AG10803 (cell line): Measurements from ENCODE around the gene CDC6.

Source experiments
- DNase-seq: peaks from one replicate; pipeline ENCODE4 v3.0.0; 2010; ENCODE audit warnings: low read depth
- H3K4me3 ChIP-seq: 2 replicates; pipeline ENCODE4 v1.5.1; 2011; ENCODE audit warnings: mild to moderate bottlenecking, low read length, control low read depth
- TF ChIP-seq, protein P1 (sequence below): conservative IDR thresholded peaks from 2 replicates; pipeline ENCODE4 v1.5.1; 2011; ENCODE audit warnings: mild to moderate bottlenecking, low read length, control low read depth, inconsistent platforms

Gene CDC6

DNA sequence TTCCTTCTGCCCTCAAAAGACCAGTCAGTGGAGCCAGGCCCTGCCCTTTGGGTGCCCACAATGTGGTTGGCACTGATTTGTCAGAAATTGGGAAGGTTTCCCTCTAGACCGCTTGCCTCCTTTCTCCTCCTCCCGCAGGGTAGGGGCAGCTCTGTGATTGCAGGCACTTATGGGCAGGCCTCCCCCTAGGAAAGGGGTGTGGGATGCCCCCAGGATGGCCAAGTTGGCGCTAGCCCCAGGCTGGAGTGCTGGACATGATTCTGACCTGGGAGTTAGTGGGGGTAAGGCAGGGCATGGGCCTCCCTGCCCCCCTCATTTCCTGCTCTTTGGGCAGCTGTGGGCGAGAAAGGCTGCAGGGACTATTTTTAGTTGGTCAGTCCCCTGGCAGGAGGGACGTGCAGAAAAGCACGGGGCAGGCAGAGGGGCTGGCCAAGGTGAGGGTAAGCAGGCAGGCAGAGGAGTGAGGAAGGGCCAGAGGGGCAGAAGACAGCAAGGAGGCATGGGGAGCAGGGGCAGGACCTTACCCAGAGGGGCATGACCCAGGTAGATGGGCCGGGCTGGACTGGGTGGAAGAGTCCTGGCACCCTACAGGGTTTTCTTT, 24.6 kb downstream of the CDC6 start:
- H3K4me3 ChIP-seq, result no peak overlapping the region
- TF ChIP-seq, protein P1, sequence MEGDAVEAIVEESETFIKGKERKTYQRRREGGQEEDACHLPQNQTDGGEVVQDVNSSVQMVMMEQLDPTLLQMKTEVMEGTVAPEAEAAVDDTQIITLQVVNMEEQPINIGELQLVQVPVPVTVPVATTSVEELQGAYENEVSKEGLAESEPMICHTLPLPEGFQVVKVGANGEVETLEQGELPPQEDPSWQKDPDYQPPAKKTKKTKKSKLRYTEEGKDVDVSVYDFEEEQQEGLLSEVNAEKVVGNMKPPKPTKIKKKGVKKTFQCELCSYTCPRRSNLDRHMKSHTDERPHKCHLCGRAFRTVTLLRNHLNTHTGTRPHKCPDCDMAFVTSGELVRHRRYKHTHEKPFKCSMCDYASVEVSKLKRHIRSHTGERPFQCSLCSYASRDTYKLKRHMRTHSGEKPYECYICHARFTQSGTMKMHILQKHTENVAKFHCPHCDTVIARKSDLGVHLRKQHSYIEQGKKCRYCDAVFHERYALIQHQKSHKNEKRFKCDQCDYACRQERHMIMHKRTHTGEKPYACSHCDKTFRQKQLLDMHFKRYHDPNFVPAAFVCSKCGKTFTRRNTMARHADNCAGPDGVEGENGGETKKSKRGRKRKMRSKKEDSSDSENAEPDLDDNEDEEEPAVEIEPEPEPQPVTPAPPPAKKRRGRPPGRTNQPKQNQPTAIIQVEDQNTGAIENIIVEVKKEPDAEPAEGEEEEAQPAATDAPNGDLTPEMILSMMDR, result no peak
- DNase-seq, result no peak

DNA sequence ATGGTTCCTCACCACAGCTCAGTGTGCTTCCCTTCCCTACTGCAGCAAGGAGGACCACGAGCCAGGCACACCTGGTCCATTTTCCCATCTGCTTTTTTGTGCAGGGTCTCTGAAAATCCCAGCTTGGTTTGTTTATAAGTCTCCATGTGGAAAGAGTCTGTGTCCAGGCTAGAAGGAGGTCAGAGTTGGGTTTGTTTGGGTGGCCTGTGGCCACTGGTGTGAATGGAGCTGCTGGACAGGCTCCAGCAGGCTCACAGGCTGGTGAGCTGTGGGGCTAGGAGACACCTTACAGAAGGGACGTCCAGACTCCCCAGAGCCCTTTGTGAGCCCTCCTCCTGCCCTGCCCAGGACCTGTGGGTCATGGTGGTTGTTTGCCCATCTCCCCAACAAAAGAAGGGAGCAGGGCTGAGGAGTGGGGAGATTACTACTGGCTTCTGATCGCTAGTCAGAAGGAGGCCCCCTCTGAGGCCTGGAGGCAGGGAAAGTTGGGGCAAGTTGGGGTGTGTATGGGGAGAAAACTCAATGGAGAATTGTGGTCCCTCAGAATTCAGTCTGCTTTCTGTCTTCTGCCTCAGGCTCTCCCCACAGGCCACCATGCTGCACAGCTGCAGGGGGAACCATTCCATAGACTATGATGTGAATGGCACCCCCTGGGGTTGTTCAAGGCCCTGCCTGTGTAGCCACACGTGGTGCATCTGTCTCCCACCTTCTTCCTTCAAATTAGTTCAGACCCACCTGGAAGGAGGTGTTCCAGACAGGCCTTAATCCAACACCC, 25.4 kb downstream of the CDC6 start:
- no peak overlapping the region for H3K4me3 ChIP-seq

DNA sequence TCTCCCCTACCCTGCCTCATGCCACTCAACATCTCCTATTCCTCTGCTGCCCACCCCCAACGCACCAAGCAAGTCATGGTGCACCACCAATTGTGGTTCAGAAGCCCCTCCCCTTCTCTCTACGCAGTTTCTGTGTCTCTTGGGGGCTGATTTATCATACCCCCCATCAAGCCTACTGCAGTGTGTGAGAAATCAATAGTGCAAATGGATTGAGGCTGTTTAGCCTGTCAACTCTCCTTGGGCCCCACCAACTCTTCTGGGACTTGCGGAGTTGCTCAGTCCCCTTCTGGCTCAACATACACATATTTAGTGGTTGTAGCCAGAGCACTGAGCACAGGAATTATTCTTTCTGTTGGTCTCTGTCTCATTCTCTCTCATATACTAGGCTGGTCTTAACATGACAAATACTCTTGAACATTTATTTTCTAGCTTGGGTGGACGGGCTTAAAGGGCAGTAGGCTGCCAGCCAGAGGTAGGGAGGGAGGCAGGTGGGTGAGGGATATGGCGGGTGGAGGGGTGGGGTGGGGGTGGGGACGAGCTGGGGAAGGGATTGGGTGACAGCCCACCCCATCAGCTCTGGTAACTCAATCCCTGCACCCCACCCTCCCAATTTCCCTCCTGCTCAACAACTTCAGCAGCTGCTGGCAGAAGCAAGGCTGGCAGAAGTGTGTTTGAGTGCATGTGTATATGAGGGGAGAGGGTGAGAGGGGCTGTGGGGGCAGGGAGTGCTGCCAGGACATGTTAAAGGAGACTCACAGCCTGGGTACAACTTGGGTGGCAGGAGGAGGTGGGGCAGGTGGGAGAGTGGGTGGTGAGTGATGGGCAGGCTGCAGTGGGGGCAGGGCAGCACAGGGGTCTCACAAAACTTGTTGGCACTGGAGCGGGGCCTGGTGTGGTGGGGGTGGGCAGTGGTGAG, 26.2 kb downstream of the CDC6 start:
- TF ChIP-seq, protein P1, result no peak
- no peak overlapping the region for H3K4me3 ChIP-seq
- DNase-seq, result no peak

More for the DNA sequence above, 25.4 kb downstream of the CDC6 start:
- no peak for DNase-seq
- TF ChIP-seq, protein P1, result no peak

DNA sequence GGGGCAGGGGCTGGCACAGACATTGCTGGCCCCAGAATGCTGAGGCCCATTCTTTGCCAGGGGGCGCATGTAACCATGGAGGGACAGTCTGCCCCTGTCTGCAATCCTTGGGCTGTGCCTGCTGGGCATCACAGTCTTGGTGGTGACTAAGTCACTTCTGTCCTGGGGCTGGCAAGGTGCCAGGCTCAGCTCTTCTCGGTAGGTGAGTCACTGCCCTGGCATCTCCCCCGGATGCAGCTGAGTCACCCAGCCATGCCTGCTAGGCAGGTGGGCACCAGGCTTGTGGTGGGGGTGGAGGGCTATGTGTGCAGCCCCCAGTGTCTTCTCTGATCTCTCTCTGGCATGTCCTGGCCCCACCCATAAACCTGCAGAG, 26.9 kb downstream of the CDC6 start:
- TF ChIP-seq, protein P1, result peak; percentile 3; the same call in 1 of the 2 replicates
- no peak overlapping the region for H3K4me3 ChIP-seq
- DNase-seq, result peak; percentile 93

DNA sequence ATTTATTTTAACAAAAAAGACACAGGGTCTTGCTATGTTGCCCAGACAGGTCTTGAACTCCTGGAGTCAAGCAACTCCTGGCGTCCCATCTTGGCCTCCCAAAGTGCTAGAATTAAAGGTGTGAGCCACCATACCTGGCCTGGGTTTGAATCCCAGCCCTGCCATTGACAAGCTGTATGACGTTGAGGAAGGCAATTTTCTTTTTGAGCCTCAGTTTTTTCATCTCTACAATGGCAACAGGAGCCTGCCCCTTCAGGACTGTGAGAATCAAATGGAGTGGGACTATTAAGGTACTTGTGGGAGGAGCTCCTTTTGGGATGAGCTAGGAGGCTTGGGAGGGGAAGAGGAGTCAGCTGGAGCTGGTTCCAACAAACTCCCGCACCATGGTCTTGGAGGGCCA, 27.5 kb downstream of the CDC6 start:
- no peak overlapping the region for H3K4me3 ChIP-seq
- TF ChIP-seq, protein P1, result no peak
- no peak for DNase-seq

DNA sequence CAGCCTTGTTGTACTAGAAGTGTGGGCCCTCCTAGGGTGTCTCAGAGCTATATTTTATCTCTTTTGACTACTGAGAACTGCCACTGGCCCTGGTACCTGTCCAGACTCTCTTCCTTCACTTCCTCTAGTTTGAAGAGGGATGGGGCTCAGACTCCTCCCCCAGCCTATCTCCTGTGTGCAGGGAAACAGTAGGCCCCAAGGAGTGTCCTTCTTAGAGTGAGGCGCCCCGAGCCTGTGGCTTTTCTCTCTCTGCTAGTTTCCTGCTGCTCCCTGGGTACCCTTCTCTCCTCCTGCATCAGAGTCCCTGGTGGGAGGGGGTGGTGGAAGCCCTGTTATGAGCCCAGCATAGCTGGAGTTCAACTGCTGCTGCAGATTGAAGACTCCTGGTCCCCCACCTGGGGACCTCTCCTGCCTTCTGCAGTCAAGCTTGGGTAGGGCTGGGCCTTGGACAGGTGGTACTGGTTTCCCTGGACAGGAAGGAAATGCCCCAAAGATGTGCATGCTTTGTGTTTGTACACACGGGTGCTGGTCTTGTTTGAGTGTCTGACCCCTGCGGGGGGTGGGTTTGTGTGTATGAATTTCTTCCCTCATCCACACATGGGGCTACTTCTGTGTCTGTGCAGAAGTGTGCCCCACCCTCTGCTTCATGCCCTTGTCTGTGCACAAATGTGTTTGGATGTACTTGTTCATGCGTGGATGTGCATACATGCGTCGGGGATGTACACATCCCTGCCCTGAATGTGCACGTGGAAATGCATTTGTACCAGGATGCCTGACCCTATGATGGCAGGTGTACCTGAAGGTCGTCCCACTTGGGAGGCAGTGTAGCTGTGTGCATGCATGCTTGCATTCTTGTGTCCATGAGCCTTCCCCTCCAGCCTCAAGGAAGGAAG, 28.2 kb downstream of the CDC6 start:
- TF ChIP-seq, protein P1, result no peak
- DNase-seq, result no peak
- H3K4me3 ChIP-seq, result peak overlapping the region; percentile 15; the same call in 1 of the 2 replicates
